Right renal pelvis (tissue), 4 donors: ENCODE data around the gene CMTM5. TPM values are rescaled to one million over a fixed set of nuclear protein-coding genes. Genes with fewer than 3 reads are reported as not detected.
"Not testable (repeated sequence)": the region's sequence is repeated elsewhere in the genome, so short reads cannot be mapped to it uniquely, and the experiment has no call there.

Experiments
- DNase-seq, 4 donors: peaks; one replicate each; pipeline ENCODE4 v3.0.0-alpha.2; 2013; ENCODE audit warnings: low read depth in 4 of 4, low spot score in 3 of 4, missing footprints in 1 of 4
- polyA plus RNA-seq, 4 donors: library from polyadenylated mRNA; unstranded; fragments of 120-200 nt; gene quantifications; one replicate each; pipeline ENCODE4 v1.2.1, GENCODE V29; 2013; ENCODE audit not compliant: insufficient read length in 4 of 4

CMTM5 gene
- polyA plus RNA-seq, 4 donors = 2.0 to 3.3 (median 2.9) TPM

DNA sequence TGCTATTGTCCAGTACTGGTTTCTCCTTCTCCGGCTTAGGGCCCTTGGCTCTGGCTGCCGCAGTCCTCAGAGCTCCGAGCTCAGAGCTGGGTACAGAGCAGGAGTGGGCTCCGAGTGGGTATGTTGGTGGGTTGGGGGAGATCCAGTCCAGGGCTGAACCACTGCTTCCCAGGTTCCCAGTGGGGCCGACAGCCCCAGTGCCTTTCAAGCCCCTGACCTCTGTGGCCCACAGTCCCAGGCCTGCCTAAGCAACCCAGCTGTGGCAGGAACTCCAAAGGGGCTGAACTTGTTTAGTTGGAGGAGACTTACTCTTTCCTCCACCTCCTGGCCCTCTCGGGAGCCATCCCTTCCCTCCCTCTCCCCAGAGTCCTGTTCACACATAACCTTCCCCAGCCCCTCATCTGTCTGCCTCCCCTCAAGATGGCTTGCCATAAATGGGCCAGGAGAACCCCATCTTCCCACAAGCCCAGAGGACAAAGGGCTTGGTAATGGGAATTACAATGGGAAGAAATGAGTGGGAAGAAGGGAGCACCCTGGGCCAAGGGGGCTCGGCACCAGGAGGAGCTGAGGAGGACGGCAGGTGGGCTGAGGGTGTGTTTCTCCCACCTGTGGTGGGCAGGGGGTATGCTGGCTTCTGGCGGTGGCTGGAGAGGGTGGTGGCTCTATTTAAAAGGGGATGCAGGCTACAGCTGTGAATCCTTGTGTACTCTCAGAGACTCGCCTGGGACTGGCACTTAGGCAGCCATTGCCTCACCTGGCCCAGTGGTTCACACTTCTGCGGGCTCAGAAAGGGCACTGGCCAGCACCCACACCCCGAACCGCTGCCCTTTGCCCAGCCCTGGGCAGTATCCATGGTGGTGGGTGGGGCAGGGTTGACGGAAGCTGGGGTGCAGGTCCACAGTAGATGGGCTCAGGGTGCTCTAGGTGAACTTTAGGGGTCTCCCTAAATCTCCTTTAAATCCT is 35.0 kb downstream of the CMTM5 start:
- DNase-seq = no peak

DNA sequence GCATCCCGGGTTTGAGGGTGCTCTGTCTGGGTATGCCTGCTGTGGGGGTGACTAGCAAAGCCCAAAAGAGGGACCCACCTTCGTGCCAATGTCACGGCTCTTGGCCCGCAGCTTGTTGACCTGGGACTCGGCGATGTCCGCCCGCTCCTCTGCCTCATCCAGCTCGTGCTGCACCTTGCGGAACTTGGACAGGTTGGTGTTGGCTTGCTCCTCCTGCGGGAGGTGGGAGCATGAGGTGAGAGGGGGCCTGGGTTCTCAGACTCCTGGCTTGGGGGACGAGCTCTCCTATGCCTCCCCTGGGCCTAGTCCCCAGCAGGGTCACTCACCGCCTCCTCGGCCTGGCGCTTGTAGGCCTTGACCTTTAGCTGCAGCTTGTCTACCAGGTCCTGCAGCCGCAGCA is 36.8 kb downstream of the CMTM5 start:
- DNase-seq = no peak

DNA sequence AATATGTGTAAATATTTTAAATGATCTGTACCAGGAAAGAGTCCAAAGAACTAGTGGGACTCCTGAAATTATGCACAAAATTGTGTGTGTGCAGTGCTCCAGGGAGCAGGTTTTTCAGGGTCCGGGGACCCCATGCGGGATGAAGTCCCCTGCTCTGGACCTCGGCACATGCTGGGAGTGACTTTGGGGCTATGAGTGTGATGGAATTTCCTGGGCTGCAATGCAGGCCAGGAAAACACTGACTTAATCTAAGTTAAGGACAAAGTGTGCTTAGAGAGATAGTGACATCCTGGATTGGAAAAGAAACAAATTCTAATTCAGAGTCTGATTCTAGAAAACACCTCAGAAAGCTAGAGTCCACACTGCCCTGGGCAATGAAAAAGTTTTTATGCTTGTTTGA is 37.4 kb downstream of the CMTM5 start:
- no peak for DNase-seq

DNA sequence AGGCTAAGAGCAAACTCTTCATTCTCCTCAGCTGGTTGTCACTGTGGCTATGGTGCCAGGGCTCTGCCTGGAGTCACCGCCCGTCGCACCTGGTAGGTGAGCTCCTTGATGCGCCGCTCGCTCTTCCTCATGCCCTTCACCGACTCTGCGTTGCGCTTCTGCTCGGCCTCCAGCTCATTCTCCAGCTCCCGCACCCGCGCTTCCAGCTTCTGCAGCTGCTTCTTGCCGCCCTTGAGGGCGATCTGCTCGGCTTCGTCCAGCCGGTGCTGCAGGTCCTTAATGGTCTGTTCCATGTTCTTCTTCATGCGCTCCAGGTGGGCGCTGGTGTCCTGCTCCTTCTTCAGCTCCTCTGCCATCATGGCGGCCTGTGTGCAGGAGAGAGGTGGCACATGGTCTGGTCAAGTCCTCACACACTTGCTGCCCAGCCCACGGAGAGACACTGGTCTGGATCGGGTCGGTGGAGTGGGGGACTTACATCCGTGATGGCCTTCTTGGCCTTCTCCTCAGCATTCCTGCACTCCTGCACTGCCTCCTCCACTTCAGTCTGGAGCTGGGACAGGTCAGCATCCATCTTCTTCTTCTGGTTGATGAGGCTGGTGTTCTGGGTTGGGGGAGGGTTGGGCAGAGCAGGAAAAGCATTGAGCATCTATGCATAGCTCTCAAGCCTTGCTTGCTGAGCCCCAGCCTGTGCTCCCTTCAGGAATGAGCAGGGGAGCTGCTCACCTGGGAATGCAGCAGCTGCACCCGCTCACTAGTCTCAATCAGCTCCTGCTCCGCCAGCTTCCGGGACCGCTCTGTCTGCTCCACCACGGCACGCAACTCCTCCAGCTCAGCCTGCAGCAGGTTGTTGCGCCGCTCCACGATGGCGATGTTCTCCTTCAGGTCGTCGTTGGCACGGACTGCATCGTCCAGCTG is 38.3 kb downstream of the CMTM5 start:
- DNase-seq = no peak

DNA sequence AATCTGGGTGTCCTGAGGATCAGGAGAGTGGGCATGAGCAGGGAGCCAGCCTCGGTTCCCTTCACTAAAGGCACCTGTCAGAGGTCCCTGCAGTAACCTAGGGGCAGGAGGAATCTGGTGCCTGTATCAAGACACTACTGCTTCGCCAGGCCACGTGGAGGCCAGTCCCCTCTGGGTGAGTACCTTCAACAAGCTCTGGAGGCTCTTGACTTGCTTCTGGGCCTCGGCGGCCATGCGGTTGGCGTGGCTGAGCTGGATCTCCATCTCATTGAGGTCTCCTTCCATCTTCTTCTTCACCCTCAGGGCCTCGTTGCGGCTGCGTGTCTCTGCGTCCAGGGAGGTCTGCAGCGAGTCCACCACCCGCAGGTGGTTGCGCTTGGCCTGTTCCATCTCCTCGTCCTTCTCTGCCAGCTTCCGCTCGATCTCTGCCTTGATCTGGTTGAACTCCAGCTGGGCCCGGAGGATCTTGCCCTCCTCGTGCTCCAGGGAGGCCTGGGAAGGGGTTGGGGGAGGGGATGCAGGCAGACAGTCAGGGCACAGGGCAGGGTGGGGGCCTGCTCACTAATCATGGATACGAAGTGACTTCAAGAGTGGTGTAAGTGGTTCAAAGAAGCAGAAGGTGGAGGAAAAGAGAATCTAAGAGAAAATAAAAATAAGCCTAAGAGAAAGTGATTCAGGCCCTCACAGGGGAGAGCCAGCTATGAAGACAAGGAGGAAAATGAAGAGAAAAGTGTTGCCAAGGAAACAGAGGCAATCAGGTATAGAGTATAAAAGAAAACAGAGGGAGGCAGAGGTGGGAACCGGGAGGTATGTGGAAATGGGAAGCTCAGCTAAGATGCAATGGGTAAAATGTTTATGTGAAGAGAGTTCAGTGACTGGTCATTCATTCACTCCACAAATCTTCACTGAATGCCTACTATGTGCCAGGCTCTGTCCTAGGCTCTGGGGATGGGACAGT is 39.3 kb downstream of the CMTM5 start:
- no peak for DNase-seq

DNA sequence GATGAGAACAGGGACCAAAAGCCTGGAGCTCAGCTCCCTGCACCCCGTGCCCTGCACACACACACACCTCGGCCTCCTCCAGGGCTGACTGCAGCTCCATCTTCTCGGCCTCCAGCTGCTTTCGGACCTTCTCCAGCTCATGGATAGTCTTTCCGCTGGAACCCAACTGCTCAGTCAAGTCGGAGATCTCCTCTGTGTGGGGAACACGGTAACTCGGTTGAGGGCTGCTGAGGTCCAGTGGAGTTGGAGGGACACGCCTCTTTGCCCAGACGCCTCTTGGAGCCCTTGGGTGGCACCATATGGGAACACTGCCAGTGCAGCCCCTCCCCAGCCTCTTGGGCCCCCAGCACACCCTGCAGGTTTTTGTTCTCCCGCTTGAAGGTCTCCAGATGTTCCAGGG is 40.0 kb downstream of the CMTM5 start:
- DNase-seq = no peak

DNA sequence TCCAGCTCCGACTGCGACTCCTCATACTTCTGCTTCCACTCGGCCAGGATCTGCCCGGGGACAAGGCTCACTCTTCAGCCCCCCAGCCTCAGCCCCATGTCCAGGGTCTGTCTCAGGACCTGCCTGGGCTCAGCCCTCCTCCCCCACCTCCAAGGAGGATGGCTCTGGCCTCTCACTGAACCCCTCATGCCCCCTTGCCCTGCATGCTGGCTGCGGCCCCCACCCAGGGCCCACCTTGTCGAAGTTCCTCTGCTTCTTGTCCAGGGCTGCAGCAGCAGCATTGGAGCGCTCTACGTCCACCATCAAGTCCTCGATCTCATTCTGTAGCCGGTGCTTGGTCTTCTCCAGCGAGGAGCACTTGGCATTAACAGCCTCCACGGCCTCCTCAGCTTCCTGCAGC is 40.4 kb downstream of the CMTM5 start:
- not testable (repeated sequence) for DNase-seq

DNA sequence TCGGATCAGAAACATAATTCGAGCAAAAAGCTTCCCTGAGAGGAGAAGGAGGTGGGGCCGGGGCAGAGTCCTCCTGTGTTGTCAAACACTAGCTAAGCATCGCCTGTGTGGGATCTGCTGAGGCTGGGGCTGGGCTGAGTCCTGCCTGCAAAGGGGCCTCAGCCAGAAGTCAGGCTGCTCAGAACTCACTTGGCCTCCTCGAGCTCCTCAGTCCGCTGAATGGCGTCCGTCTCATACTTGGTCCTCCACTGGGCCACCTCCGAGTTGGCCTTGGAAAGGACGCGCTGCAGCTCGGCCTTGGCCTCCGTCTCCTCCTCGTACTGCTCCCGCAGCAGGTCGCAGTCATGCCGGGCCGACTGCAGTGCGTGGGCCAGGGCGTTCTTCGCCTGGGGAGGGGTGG is 41.2 kb downstream of the CMTM5 start:
- no peak for DNase-seq

DNA sequence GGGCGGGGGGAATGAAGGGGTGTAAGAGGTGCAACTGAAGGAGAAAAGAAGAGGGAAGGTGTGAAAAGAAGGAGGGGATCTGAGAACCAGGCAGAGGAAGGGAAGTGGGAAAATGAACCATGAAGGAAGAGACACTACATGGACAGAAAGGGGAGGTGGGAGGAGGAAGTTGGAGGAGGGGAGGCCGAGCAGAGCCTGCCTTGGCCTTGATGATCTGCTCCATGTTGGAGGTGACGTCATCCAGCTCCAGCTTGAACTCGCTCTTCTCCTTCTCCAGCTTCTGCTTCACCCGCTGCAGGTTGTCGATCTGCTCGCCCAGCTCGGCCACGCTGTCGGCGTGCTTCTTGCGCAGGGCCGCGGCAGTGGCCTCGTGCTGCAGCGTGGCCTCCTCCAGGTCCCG is 42.8 kb downstream of the CMTM5 start:
- DNase-seq = not testable (repeated sequence)

DNA sequence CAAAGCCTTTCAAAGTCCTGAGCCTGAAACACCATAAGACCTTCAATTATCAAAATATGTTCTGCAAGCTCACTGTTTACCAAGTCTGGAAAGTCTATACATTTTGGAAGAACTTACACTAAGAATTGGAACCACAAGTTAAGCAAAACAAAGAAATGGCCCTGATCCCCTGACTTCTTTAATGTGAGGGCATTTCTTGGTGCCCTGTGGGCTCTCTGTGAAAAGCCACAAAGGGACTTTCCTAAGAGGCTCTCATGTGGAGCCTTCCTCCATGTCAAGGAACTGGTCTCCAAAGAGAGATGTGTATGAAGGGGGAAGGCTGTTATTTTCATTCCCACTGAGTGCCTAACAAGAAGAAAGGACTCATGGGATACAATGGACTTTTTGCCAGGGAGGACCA is 44.7 kb downstream of the CMTM5 start:
- DNase-seq = no peak

DNA sequence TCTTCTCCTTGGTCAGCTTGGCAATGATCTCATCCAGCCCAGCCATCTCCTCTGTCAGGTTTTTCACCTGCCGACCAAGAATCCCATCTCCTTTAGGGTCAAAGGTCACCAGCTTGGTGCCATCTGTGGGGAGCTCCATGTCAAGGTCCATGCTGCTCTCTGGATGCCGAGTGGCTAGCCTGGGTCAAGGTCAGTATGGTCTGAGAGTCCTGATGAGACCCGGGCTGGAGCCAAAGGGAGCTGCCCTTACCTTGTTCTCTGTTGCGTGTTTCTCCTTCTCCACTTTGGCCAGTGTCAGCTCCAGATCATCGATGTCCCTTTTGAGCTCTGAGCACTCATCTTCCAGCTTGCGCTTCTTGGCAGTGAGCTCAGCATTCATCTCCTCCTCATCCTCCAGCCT is 46.8 kb downstream of the CMTM5 start:
- DNase-seq = no peak

DNA sequence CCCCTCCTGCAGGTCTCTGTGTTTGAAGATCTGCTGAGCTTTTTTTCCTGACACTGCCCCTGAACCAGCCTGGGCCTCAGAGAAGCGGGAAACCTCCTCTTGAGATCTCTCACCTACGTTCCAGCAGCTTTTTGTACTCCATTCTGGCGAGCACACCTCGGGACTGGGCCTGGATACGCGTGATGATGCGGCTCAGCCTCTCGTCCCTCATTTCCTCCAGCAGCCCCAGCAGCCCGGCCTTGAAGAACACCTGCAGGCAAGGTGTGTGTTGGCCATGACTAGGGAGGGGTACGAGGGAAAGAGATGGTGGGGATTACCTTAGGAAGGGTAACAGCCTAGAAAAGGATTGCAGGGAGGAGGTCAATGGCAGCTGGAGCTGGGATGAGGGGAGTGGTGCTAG is 48.3 kb downstream of the CMTM5 start:
- no peak for DNase-seq

DNA sequence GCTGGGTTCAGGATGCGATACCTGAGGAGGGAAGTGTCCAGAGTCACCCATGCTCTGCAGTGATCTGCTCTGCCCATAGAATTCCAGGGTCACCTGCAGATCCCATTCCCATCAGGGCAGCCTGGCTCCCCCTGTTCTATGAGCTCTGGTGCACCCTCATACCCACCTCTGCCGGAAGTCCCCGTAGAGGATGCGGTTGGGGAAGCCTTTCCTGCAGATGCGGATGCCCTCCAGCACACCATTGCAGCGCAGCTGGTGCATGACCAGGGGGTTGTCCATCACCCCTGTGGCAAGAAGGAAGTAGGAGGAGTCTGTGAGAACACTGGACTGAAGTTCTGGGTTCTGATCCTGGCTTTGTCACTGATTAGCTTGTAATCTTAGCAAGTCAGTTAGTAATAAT is 49.0 kb downstream of the CMTM5 start:
- DNase-seq = not testable (repeated sequence)

DNA sequence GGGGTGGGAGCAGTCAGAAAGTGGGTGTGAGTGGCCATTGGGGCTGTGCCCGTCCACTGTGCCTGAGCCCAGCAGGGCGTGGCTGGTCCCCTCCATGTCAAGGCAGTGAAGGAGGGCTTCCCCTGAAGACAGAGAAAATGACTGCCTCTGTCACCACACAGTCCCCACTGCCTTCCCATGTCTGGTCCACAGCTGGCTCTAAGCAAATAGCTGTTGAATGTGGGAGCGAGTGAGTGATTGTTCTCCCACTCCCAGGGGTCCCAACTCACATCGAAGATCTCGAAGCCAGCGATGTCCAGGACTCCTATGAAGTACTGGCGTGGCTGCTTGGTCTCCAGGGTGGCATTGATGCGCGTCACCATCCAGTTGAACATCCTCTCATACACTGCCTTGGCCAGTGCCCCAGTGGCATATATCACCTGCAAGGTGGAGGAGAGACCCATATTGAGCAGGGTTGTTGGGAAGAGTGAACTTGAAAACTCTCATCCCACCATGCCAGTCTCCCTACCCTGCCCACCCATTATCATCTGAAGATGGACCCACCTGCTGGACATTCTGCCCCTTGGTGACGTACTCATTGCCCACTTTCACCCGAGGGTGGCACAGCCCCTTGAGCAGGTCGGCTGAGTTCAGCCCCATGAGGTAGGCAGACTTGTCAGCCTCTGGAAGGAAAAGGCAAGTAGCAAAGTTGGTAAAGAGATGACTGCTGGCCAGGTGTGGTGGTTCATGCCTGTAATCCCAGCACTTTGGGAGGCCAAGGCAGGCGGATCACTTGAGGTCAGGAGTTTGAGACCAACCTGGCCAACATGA is 52.0 kb downstream of the CMTM5 start:
- DNase-seq = no peak

Other genes starting within 250 kb of the CMTM5 start
- 100 to 1,000 TPM in 1 of 4 donors, 10 to 100 TPM in 3; 88.7 to 100 (median 95.3) TPM for gene SLC7A8, start 193.4 kb upstream of the CMTM5 start, polyA plus RNA-seq
- gene RNF212B, start 139.1 kb upstream of the CMTM5 start, polyA plus RNA-seq = 1 to 10 TPM; 1.1 to 1.8 (median 1.5) TPM
- 10 to 100 TPM; 27.5 to 30.6 (median 28.2) TPM for gene HOMEZ, start 90.9 kb upstream of the CMTM5 start, polyA plus RNA-seq
- gene PPP1R3E, start 74.2 kb upstream of the CMTM5 start, polyA plus RNA-seq = 10 to 100 TPM; 22.5 to 31.7 (median 25.0) TPM
- gene BCL2L2, start 70.2 kb upstream of the CMTM5 start, polyA plus RNA-seq = 10 to 100 TPM; 40.1 to 43.1 (median 40.9) TPM
- gene PABPN1, start 55.6 kb upstream of the CMTM5 start, polyA plus RNA-seq = 100 to 1,000 TPM; 243 to 268 (median 257) TPM
- 10 to 100 TPM; 56.7 to 74.4 (median 61.3) TPM for gene SLC22A17, start 24.2 kb upstream of the CMTM5 start, polyA plus RNA-seq
- gene EFS, start 11.9 kb upstream of the CMTM5 start, polyA plus RNA-seq = 10 to 100 TPM; 36.6 to 53.0 (median 40.1) TPM
- gene IL25, start 4.2 kb upstream of the CMTM5 start, polyA plus RNA-seq = not detected
- gene MYH6, start 31.2 kb downstream of the CMTM5 start, polyA plus RNA-seq = under 1 TPM; 0.17 to 0.24 (median 0.22) TPM
- under 1 TPM; 0.19 to 0.32 (median 0.24) TPM for gene MYH7, start 58.6 kb downstream of the CMTM5 start, polyA plus RNA-seq
- 10 to 100 TPM; 62.3 to 67.5 (median 64.8) TPM for gene NGDN, start 92.7 kb downstream of the CMTM5 start, polyA plus RNA-seq
- 1 to 10 TPM; 6.7 to 7.8 (median 6.9) TPM for gene ZFHX2, start 174.7 kb downstream of the CMTM5 start, polyA plus RNA-seq
- gene THTPA, start 179.2 kb downstream of the CMTM5 start, polyA plus RNA-seq = 10 to 100 TPM; 15.8 to 21.1 (median 17.3) TPM
- 10 to 100 TPM; 71.7 to 89.8 (median 78.0) TPM for gene AP1G2, start 190.7 kb downstream of the CMTM5 start, polyA plus RNA-seq
- 10 to 100 TPM in 3 of 4 donors, 1 to 10 TPM in 1; 9.5 to 11.6 (median 10.7) TPM for gene JPH4, start 201.7 kb downstream of the CMTM5 start, polyA plus RNA-seq